Suprapubic skin (tissue), 3 donors: ENCODE results near the gene DYNLRB1.

Experiments
- EP300 ChIP-seq: sonication (generic); formaldehyde crosslinking; IDR thresholded peaks from one replicate; pipeline ENCODE4 v1.6.1; 2017; ENCODE audit warnings: antibody characterized with exemption
- POLR2A ChIP-seq, 2 donors: fragments of 450-650 bp; IDR thresholded peaks; one replicate each; pipeline ENCODE4 v1.6.1; 2017; ENCODE audit warnings: antibody characterized with exemption in 2 of 2, mild to moderate bottlenecking in 2 of 2, moderate library complexity in 2 of 2
- TF ChIP-seq, protein P1 (sequence below), 2 donors: fragments of 200-600 bp in 1 of 2; fragments of 450-650 bp in 1 of 2; sonication (generic) in 1 of 2; IDR thresholded peaks; one replicate each; pipeline ENCODE4 v1.5.1; 2016 to 2019; ENCODE audit warnings: antibody characterized with exemption in 2 of 2, mild to moderate bottlenecking in 1 of 2, moderate library complexity in 1 of 2

DNA sequence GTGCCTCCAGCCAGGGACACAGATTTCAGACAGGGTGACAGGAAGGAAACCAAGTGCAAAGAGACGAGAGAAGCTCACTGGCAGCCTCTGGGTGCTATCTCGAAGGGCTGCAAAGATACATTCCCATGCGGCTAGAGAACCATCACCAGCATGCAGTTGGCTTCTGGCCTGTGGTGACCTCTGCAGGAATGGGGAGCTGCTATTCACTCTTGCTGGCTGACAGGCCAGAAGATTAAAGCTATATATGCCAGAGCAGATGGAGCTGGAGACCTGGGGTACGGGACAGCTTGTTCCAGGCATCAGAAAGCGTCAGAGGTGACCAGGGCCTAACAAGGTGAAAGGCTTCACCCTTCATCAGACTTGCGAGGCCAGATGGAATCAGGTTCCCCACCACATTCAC is 62.3 kb downstream of the DYNLRB1 start:
- TF ChIP-seq, protein P1, sequence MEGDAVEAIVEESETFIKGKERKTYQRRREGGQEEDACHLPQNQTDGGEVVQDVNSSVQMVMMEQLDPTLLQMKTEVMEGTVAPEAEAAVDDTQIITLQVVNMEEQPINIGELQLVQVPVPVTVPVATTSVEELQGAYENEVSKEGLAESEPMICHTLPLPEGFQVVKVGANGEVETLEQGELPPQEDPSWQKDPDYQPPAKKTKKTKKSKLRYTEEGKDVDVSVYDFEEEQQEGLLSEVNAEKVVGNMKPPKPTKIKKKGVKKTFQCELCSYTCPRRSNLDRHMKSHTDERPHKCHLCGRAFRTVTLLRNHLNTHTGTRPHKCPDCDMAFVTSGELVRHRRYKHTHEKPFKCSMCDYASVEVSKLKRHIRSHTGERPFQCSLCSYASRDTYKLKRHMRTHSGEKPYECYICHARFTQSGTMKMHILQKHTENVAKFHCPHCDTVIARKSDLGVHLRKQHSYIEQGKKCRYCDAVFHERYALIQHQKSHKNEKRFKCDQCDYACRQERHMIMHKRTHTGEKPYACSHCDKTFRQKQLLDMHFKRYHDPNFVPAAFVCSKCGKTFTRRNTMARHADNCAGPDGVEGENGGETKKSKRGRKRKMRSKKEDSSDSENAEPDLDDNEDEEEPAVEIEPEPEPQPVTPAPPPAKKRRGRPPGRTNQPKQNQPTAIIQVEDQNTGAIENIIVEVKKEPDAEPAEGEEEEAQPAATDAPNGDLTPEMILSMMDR (IDR thresholded peaks at IDR 0.05), result no peak
- TF ChIP-seq POLR2A (IDR thresholded peaks at IDR 0.05) (no peak), EP300 (no peak)
